ENCODE results near the gene AGMO.

The AGMO gene

DNA sequence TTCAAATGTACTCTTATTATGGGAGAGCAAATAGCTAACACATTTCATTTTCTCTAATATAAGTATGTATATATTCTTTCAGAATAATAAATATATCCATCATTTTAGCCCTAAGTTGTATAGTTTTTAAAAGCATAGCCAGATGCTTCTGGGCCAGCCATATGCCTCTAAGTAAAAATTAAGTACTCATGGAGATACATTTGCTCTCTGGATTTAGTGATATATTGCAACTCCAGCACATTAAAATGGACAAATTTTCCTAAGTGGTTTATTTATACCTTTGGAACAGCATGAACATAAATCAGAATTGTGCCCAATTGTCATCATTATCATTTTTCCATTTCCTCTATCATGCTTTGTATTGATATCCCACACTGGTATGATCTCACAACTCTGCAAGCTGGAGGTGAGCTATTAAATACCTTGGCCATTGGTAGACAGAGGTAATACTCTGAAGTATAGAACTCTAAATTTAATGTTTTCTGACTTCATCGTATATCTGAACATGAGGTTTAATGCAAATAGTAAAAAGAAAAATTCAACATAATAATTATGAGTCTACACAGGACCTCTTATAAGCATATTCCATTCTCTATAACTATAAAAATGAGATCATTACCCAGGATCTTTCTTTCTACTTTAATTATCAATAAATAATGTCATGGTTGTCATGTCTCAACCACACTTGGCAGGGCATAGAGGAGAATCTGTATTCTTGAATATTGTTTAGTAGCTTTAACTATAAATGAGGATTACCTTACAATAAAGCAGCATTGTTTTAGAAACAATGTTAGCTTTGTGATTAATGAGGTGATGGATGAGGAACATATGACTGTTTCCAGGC lies 90.8 kb downstream of the AGMO start:
- TF ChIP-seq, protein P1, sequence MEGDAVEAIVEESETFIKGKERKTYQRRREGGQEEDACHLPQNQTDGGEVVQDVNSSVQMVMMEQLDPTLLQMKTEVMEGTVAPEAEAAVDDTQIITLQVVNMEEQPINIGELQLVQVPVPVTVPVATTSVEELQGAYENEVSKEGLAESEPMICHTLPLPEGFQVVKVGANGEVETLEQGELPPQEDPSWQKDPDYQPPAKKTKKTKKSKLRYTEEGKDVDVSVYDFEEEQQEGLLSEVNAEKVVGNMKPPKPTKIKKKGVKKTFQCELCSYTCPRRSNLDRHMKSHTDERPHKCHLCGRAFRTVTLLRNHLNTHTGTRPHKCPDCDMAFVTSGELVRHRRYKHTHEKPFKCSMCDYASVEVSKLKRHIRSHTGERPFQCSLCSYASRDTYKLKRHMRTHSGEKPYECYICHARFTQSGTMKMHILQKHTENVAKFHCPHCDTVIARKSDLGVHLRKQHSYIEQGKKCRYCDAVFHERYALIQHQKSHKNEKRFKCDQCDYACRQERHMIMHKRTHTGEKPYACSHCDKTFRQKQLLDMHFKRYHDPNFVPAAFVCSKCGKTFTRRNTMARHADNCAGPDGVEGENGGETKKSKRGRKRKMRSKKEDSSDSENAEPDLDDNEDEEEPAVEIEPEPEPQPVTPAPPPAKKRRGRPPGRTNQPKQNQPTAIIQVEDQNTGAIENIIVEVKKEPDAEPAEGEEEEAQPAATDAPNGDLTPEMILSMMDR (IDR thresholded peaks at IDR 0.05; ENCODE audit: insufficient read depth, low read depth, low read length, missing control alignments), result no peak
- H3K4me3 ChIP-seq (ENCODE audit: low read depth, low read length), result no peak overlapping the region
- DNase-seq (ENCODE audit: low read depth), result no peak

DNA sequence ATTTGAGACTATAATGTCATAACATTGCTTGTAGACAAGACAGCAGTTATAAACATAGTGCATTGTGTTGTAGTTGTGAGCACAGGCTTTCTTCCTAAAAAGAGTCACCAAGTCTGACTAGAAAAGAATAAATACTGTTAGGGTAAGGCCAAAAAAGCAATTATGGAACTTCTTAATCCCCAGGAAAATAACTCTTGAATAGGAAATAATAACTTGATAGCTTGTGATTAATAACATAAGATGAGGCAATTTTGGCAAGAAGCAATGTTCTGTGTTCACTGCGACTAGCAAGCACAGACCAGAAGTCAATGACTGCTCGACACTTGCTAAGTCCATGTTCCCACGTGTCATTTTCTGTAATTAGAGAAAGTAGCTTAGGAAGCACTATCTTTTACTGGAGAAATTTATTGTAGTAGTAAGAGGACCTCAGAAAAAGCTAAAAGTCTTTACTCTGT lies 97.1 kb downstream of the AGMO start:
- TF ChIP-seq, protein P1 (IDR thresholded peaks at IDR 0.05; ENCODE audit: insufficient read depth, low read depth, low read length, missing control alignments), result no peak
- H3K4me3 ChIP-seq (ENCODE audit: low read depth, low read length), result no peak overlapping the region
- DNase-seq (ENCODE audit: low read depth), result no peak

DNA sequence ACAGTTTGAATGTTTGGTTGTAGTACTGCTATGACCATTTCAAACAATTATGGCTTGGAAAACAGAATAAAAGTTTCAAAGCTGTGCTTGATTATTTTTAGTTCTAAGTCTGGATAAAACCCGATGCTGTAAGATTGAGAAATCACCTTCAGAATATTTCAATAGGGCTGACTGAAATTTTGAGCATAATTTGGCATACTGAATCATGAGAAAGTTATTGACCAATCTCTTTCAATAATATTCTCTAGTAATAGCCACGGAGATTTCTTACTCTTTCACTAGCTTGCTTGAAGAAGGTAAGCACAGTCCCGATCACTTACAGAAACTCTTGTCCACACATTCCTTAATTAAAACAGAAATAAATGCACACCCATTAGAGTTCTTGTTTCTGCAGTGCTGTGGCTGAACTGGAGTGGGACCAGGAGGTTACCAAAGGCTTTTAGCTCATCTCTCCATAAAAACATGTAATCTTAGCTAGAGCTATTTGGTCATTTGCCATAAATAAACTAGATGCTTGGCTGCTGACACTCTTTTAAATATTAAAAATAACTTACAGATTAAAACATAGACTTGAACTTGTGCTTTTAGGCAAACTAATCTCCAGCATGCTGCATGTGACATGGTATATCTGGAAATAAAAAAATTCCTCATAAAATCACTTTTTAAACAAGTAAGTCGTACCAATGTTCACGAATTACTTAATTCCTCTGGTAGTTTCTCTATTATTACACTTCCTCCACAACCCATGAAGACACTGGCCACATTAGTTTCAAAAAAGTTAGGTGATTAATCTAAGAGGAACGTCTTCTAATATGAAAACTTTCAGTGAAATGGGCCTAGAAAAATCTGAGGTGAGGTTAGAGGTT lies 97.8 kb downstream of the AGMO start:
- no peak overlapping the region for H3K4me3 ChIP-seq (ENCODE audit: low read depth, low read length)
- DNase-seq (ENCODE audit: low read depth), result no peak
- TF ChIP-seq, protein P1 (IDR thresholded peaks at IDR 0.05; ENCODE audit: insufficient read depth, low read depth, low read length, missing control alignments), result no peak

DNA sequence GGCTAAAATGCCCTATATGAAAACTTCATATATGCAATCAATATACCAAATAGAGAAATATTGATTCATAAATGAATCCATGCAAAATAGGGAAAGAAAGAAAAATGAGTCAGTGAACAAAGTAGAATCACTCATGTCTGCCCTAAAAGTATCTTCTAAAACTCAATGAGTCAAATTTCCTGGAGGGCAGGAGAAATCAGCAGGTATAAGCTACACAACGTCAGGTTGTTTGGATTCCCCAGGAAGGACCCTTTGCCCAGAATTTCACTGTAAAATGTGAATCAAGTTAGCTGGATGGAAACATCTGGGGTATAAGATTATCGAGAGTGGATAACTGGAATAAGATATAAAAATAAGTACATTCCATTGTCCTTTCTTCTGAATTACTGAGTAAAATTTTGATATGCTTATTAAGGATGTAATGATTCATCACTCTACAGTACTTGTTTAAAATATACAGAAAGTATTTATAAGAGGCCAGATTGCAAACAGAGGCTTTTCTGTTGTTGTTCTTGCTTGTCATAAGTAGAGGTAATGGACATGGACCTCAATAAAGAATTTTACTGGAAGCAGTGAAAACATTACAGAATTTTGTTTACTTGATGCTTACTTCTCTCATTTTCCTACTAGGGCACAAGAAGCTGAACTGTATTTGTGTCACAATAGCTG lies 99.0 kb downstream of the AGMO start:
- TF ChIP-seq, protein P1 (IDR thresholded peaks at IDR 0.05; ENCODE audit: insufficient read depth, low read depth, low read length, missing control alignments), result no peak
- no peak for DNase-seq (ENCODE audit: low read depth)
- no peak overlapping the region for H3K4me3 ChIP-seq (ENCODE audit: low read depth, low read length)

DNA sequence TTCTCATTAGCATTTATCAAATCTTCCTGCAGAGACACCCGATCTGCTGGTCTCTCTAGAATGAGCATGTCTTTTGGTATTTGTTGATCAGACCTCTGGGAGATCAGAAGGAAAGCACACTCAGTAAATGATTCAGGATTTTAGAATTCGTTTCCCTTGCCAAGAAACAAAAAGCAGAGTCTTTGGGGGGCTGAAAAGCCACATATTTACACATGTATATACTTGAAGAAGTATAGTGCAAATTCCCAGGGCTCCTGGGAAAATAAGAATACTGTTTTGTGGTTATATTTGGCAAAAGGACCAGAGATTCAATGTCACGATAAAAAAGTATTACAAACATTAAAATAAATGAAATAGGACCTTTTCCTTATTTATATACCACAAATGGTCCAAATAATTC lies 100.2 kb downstream of the AGMO start:
- no peak overlapping the region for H3K4me3 ChIP-seq (ENCODE audit: low read depth, low read length)
- DNase-seq (ENCODE audit: low read depth), result no peak
- TF ChIP-seq, protein P1 (IDR thresholded peaks at IDR 0.05; ENCODE audit: insufficient read depth, low read depth, low read length, missing control alignments), result no peak

DNA sequence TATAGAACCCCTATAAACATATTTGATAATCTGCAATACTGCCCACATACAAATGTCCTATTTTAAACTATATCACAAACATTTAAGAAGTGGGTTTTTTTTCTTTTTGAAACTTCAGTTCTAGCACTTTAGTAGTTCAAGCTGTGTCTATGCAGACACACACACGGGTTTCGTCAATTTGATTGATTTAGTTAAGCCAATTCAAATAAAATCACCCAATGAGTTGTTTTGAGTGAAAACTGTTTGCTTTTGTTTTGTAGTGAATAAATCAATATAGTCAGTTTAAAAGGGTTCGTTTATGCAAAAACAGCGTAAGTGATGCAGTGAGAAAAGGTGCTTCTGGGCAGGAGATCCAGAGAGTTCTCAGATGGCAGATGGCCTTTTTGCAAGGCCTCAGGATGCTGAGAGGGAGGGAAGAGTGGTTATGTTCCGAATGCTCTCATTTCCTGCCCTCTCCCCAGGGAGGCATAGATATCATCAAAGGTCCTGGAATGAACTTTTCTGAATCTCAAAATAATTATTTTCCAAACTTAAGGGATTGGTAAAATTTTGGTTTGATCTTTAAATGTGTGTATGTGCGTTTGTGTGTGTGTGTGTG lies 102.7 kb downstream of the AGMO start:
- no peak overlapping the region for H3K4me3 ChIP-seq (ENCODE audit: low read depth, low read length)
- no peak for DNase-seq (ENCODE audit: low read depth)

More for the DNA sequence above, 102.7 kb downstream of the AGMO start:
- TF ChIP-seq, protein P1 (IDR thresholded peaks at IDR 0.05; ENCODE audit: insufficient read depth, low read depth, low read length, missing control alignments), result no peak
